ENCODE data around the gene FUOM.

GRCh38 chr10:133347710-133348517 is 9.9 kb downstream of the FUOM start:
- TF ChIP-seq ETS1 (IDR thresholded peaks at IDR 0.05) (no peak), CTCF (conservative IDR thresholded peaks at IDR 0.05; ENCODE audit: low read depth in 2 of 2) (no peak), POLR2AphosphoS5 (IDR thresholded peaks at IDR 0.05; ENCODE audit: low read depth) (no peak), EZH2 (IDR thresholded peaks at IDR 0.05; ENCODE audit: low read depth, unreplicated experiment) (no peak), STAT1 (IDR thresholded peaks at IDR 0.05; ENCODE audit: unreplicated experiment) (no peak), JUNB (IDR thresholded peaks at IDR 0.05; ENCODE audit: unreplicated experiment) (no peak), EZH2phosphoT487 (IDR thresholded peaks at IDR 0.05; ENCODE audit: unreplicated experiment) (no peak), REST (IDR thresholded peaks at IDR 0.05; ENCODE audit: unreplicated experiment) (no peak)

Data from GM23338 (cell line).